ENCODE data around the gene COX6B2.
"Not testable (repeated sequence)": the region's sequence is repeated elsewhere in the genome, so short reads cannot be mapped to it uniquely, and the experiment has no call there.

COX6B2 gene, protein sequence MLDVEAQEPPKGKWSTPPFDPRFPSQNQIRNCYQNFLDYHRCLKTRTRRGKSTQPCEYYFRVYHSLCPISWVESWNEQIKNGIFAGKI

GRCh38 chr19:55354698-55355212 is at the start of gene COX6B2:
COX6B2 (minus strand) TSS chr19:55354719; CDS start chr19:55354521, 198 bp downstream.
- no peak for DNase-seq

- no peak for DNase-seq
Measured at GRCh38 chr19:55402509-55402908, 48.0 kb upstream of the COX6B2 start.

GRCh38 chr19:55401390-55401789 is 46.9 kb upstream of the COX6B2 start:
- not testable (repeated sequence) for DNase-seq

DNA sequence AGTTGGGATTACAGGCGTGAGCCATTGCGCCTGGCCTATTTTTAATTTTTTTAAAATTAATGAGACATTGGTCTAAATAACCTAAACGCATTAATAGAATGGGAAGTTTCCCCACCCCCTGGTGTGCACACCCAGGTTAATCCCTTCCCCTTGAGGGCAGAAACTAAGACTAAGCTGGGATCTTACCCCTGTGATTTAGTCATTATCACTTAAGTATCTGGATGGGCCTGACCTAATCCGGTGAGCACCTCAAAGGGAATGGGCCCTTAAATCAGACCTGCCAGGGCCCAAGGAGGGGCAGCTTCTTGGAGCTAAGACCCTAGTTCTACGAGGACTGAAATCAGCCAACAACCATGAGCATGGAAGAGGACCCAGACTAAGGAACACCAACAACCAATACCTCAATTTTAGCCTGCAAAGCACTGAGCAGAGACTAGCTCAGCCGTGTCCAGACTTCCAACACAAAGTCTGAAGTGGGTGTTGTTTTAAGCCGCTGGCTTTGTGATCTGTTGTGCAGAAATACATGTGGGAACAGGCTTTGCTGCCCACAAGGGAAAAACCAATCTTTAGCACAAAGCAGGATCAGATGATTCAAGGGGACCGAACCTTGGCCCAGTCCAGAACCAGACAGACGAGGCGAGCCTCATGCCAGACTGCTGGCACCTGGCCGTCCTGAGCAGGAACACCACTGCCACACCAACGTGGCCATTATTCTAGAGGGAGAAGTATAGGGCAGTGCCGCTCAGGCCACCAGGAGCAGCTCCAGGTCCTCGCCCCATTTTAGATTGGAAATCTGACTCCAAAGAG is 46.0 kb upstream of the COX6B2 start:
- DNase-seq, result no peak

GRCh38 chr19:55398200-55398925 is 43.8 kb upstream of the COX6B2 start:
- no peak for DNase-seq

DNA sequence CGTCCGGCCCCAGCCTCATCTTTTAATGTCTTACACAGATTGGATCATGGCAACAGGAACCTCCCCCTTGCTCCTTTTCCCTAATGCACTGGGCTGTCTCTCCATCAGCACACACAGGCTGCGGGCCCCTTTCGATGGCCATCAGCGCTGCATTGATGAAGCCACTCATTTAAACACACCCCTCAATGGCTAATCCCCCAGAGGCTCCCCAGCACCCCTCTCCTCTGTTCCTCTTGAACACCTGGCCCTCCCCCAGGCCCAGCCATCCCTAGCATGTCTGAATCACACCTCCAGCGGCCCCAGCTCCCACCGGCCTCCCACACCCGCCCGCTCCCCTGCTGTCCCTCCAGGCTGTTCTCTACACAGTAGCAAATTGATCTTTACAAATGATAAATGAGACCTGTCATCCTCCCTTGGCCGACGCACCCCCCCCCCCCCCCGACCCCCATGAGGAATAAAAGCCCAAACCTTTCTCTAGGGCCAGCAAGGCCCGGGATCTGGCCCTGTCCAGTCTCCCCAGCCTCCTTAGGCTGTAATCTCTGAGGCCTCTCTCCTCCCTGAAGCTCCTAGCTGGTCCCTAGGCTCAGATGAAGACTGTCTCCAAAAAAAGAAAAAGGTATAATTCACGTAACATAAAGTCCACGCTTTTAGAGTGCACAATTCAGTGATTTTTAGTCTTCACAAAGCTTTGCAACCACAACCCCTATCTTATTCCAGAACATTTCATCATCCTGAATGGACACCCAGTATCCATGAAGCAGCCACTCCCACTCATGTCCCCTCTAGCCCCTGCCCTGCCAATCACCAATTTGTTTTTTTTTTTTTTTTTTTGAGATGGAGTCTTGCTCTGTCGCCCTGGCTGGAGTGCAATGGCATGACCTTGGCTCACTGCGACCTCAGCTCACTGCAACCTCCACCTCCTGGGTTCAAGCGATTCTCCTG is 38.6 kb upstream of the COX6B2 start:
- no peak for DNase-seq

GRCh38 chr19:55391702-55392615 is 37.4 kb upstream of the COX6B2 start:
- DNase-seq, result no peak

GRCh38 chr19:55391191-55391670 is 36.7 kb upstream of the COX6B2 start:
- no peak for DNase-seq

DNA sequence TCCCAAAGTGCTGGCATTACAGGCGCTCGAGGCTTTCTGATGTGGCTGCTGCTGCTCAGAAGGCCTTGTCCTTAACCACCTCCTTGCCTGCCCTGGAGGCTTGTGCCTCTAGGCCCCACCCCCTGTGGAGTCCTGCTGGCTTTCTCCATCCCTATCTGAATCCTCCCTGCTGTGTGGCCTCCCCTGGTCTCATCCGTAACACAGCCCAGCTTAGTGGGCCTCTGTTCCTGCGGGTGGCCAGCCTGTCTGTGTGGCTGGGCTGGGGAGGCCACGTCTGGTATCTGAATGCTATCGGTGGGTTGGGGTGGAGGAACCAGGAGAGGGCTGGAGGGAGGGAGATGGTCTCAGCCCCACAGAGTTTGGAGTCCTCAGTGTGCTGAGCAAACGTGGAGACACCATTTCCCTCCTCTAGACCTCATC is 36.0 kb upstream of the COX6B2 start:
- DNase-seq, result no peak

DNA sequence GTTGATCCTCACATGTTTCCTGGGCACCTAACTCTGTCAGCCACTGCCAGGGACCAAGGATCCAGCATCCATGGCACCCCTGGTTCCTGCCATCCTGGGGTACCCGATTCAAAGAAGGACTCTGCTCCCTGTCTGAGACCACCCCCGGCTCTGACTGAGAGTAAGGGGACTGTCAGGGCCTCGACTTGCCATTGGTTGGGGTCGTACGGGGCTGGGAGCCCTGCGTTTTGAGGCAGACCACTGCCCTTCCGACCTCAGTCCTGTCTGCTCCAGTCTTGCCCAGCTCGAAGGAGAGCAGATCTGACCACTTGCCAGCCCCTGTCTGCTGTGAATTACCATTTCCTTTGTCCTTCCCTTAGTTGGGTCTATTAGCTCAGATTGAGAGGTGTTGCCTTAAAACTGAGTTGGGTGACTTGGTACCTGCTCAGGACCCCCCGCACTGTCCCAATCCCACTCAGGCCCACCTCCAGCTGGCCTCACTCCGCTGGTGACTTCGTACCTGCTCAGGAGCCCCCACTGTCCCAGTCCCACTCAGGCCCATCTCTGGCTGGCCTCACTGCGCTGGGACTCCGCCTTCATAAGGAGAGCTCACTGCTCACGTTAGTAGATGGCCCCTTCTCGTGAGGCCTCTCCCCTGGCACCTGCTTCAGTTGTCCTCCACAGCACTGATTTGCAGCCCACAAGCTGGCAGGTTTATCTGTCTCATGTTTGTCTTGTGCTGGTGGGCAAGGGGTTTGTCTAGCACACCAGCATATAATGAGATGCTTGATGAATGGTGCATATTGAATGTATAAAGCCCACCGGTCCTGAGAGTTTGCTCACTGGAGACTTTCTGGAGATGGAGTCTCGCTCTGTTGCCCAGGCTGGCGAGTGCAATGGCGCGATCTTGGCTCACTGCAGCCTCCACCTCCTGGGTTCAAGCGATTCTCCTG is 35.1 kb upstream of the COX6B2 start:
- no peak for DNase-seq

DNA sequence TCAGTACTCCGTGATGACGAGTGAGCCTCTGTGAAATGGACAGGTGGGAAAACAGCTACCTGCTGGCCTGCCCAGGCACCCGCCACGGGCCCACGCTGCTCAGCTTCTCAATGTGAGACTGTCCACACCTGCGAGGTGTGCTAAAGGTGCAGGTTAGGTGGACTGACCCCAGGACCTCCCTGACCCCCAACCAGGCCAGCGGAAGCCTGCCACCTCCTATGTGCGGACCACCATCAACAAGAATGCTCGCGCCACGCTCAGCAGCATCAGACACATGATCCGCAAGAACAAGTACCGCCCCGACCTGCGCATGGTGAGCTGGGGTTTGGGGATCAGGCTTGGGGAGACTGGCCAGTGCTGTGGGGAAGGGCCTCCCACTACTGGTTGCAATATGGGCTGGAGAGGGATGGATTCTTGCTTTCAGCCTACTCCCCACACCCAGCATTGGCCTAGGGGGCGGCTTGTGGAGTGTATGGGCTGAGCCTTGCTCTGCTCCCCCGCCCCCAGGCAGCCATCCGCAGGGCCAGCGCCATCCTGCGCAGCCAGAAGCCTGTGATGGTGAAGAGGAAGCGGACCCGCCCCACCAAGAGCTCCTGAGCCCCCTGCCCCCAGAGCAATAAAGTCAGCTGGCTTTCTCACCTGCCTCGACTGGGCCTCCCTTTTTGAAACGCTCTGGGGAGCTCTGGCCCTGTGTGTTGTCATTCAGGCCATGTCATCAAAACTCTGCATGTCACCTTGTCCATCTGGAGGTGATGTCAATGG is 33.4 kb upstream of the COX6B2 start:
- no peak for DNase-seq

DNA sequence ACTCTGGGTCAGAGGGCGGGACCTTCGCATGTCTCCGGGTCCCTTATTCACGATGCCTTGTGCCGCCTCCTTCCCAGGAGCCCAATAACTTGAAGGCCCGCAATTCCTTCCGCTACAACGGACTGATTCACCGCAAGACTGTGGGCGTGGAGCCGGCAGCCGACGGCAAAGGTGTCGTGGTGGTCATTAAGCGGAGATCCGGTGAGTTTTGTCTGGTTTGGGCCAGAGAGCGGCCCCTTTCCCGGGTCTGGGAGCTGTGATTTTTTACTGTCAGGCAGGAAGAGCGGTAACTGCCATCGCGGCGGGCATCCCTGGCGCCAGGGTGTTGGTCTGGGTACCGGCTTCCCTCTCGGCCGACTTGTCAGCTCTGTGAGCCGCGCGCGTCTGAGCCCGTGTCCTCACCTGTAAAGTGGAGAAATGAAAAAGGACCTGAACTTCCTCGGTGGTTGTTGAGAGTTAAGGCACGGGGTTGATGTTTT is 32.0 kb upstream of the COX6B2 start:
- DNase-seq, result no peak

DNA sequence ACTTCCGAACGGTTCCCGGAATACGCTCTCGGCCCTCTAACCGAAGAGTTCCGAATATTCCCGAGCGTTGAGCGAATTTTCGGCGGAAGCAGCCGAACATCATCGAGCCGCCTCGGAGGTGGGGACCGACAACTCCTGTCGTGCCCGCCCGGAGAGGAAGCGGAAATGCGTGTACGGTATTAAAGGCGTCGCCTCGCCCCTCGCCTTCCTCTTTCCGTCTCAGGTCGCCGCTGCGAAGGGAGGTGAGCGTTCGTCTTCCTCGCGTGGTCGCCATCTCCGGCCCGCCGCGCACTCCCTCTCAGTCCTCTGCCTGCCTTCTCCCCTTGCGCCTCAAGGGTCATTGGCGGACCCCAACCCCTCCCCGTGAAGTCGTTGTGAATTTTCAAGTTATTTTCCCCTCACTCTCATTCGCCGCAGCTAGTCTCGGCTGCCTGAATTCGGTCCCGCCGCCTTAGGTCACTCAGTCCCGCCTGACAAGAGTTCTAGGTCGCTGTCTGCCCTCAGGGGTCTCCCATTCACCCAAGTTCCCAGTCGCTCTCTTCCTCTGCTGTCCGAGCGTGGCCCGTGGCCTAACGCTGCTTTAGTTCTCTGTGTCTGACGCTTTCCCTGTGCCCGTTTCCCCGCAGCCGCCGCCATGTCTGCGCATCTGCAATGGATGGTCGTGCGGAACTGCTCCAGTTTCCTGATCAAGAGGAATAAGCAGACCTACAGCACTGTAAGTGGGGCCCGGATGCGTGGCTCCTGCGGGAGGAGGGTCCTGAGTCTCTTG is 31.4 kb upstream of the COX6B2 start, which contains the start of gene RPL28:
Gene RPL28 (plus strand): TSS at position 209 of the 769 bp plus-strand sequence. CDS start 426 bp downstream, at position 635.
- peak; percentile 90 to 97 (median 94) for DNase-seq

DNA sequence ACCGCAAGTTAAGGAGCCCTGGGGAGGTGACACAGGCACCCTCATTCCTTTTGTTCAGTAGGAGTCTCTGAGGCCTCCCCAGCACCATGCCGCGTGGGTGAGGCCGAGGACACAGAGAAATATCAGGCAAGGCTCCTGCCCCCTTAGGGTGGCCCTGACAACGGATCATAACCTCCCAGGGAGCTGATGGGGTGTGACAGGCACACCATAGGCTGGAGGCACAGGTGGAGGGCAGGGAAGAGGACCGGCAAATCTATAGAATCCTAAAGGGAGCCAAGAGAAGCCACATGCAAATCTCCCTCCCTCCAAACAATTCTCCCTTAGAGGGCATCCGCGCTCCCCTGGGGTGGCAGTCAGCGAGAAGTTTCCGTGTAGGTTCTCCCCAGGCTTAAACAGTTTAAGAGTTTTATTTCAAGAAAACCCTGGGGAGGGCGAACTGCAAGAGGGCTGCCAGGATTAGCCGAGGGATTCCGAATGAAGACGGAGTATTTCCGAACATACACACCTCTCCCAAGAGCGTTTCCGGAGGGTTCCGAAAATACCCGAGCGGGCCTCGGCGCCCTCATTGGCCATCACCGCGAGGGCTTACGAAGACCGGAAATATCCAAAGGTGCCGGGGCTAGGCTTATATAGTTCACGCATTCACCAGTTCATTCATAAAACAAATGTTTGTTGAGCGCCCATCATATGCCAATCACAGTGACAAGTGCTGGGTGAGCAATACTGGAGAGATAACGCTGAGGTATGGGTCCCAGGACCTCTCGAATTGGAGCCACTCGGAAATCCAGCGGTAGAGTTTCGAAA is 30.6 kb upstream of the COX6B2 start:
- DNase-seq, result peak; percentile 85 to 91 (median 88)

GRCh38 chr19:55384131-55384919 is 29.8 kb upstream of the COX6B2 start, which contains the start of gene TMEM238:
TMEM238 (minus strand) TSS chr19:55384292; CDS start chr19:55384259, 33 bp downstream.
- no peak for DNase-seq

All from activated CD4-positive, CD25-positive, alpha-beta regulatory T cell (primary cell).